Transverse colon (tissue), 4 donors: Measurements from ENCODE around the gene SYT7. TPM values are rescaled to one million over a fixed set of nuclear protein-coding genes. Genes with fewer than 3 reads are reported as not detected.
A peak's percentile ranks its signal among the peaks of the same experiment; 100 is the strongest.

Experiments used
- DNase-seq: peaks from one replicate; pipeline ENCODE4 v3.0.0-alpha.2; 2019
- H3K27ac ChIP-seq, 4 donors: fragments of 200-600 bp; sonication (generic); 2 replicates each; pipeline ENCODE4 v1.5.1; 2016 to 2018; ENCODE audit warnings: inconsistent platforms in 4 of 4
- H3K27me3 ChIP-seq: fragments of 200-600 bp; sonication (generic); 2 replicates; pipeline ENCODE4 v1.5.1; 2017; ENCODE audit warnings: inconsistent platforms
- H3K36me3 ChIP-seq, 4 donors: fragments of 200-600 bp; sonication (generic); 2 replicates each; pipeline ENCODE4 v1.5.1; 2017 to 2019; ENCODE audit warnings: inconsistent platforms in 4 of 4
- H3K4me1 ChIP-seq, 4 donors: fragments of 200-600 bp; sonication (generic); 2 replicates each; pipeline ENCODE4 v1.5.1; 2017 to 2020; ENCODE audit warnings: inconsistent platforms in 4 of 4
- H3K4me3 ChIP-seq, 4 donors: fragments of 200-600 bp; sonication (generic); 1 replicate in 1 of 4; 2 replicates in 3 of 4; pipeline versions ENCODE4 v1.5.1 to v1.6.1; 2017 to 2019; ENCODE audit warnings: inconsistent platforms in 4 of 4
- H3K9me3 ChIP-seq, 2 donors: fragments of 200-600 bp; sonication (generic); 2 replicates each; pipeline ENCODE4 v1.5.1; 2017 to 2019; ENCODE audit warnings: inconsistent platforms in 2 of 2
- CTCF ChIP-seq, 5 experiments: fragments of 200-600 bp in 3 of 5; fragments of 450-650 bp in 2 of 5; sonication (generic) in 3 of 5; IDR thresholded peaks; 1 replicate in 2 of 5; 2 replicates in 3 of 5; pipeline ENCODE4 v1.5.1; 2016 to 2017; ENCODE audit warnings: antibody characterized with exemption in 5 of 5, inconsistent platforms in 3 of 5, mild to moderate bottlenecking in 2 of 5, moderate library complexity in 1 of 5
- EP300 ChIP-seq: sonication (generic); formaldehyde crosslinking; IDR thresholded peaks from one replicate; pipeline ENCODE4 v1.6.1; 2017; ENCODE audit warnings: antibody characterized with exemption, low read depth
- POLR2A ChIP-seq: fragments of 450-650 bp; IDR thresholded peaks from one replicate; pipeline ENCODE4 v1.6.1; 2016; ENCODE audit warnings: antibody characterized with exemption, mild to moderate bottlenecking, moderate library complexity
- POLR2AphosphoS5 ChIP-seq, 3 donors: sonication (generic); formaldehyde crosslinking; IDR thresholded peaks; one replicate each; pipeline ENCODE4 v1.6.1; 2016; ENCODE audit warnings: antibody characterized with exemption in 3 of 3
- WGBS, 2 donors: methylation state at CpG; one replicate each; pipeline ENCODE4 v1.1.5; 2018; ENCODE audit warnings: low coverage in 1 of 2; 5-methylcytosine and 5-hydroxymethylcytosine counted together
- in situ Hi-C, 4 donors: fragments of 200-750 bp; cut with MboI; loops; one replicate each; pipeline versions ENCODE4 v1.15.0 to v1.15.1; 2017; ENCODE audit warnings: low sequenced_read_pairs in 3 of 4, low pct_ligation_motif_present in 1 of 4, low pct_unique_long_range_greater_than_20kb in 1 of 4
- intact Hi-C: fragments of 100-400 bp; cut with DNase I; formaldehyde crosslinking; loops from one replicate; pipeline ENCODE4 v1.15.1; 2023; ENCODE audit warnings: low total_unique reads
- total RNA-seq, 4 donors: library from RNA; depleted of rRNA; stranded (reverse); fragments of >200 nt; gene quantifications; one replicate each; pipeline ENCODE4 v1.1.0, GENCODE V29; 2016

The SYT7 gene
- total RNA-seq, 4 donors from 2014 or later = 6.8 to 26.2 (median 12.8) TPM

- Histone ChIP-seq H3K27ac (no peak overlapping the region), H3K4me3 (no peak overlapping the region), H3K27me3 (no peaks in the 10 kb centered on the region), H3K4me1 (peaks cover 0 to 17% (median 2%) of the 10 kb centered on the region in 4 donors), H3K9me3 (no peaks in the 10 kb centered on the region), H3K36me3 (no peaks in the 10 kb centered on the region)
- DNase-seq = no peak
- TF ChIP-seq POLR2A (no peak), EP300 (no peak), CTCF (IDR thresholded peaks at IDR 0.05) (no peak), POLR2AphosphoS5 (IDR thresholded peaks at IDR 0.05) (no peak)
- 65% methylated on average over 5 of the region's 5 CpGs; no CpG with 5 or more reads in 1 of the 2 donors for WGBS, 2 donors
- intact Hi-C loops (loop anchor here (10.0 kb wide), 1 partner anchor 94 kb away; no protein-coding TSS in a partner anchor), in situ Hi-C loops (no loop called here)
Observed at GRCh38 chr11:61628662-61628970, 47.7 kb upstream of the SYT7 start.

- H3K36me3 ChIP-seq = no peaks in the 10 kb centered on the region
- peaks cover 0 to 17% (median 2%) of the 10 kb centered on the region in 4 donors for H3K4me1 ChIP-seq
- H3K4me3 ChIP-seq = no peak overlapping the region
- DNase-seq = peak; percentile 72
- no peaks in the 10 kb centered on the region for H3K9me3 ChIP-seq
- in situ Hi-C loops = no loop called here
- no peak overlapping the region for H3K27ac ChIP-seq
- WGBS, 2 donors = 63% methylated on average over 13 of the region's 13 CpGs; no CpG with 5 or more reads in 1 of the 2 donors
- TF ChIP-seq CTCF (IDR thresholded peaks at IDR 0.05) (peak; percentile 63 to 87 (median 73)), EP300 (no peak)
- intact Hi-C loops = loop anchor here (10.0 kb wide), 1 partner anchor 93 kb away; no protein-coding TSS in a partner anchor
- no peaks in the 10 kb centered on the region for H3K27me3 ChIP-seq
Observed at GRCh38 chr11:61627850-61628661, 47.2 kb upstream of the SYT7 start.

GRCh38 chr11:61626580-61627380 is 45.9 kb upstream of the SYT7 start:
- Histone ChIP-seq H3K4me3 (no peak overlapping the region), H3K27ac (peak overlapping the region in 3 of 4 donors; percentile 23 to 58 (median 35)), H3K4me1 (peaks cover 0 to 17% (median 2%) of the 10 kb centered on the region in 4 donors), H3K36me3 (no peaks in the 10 kb centered on the region), H3K27me3 (no peaks in the 10 kb centered on the region), H3K9me3 (no peaks in the 10 kb centered on the region)
- peak; percentile 20 for TF ChIP-seq POLR2A
- TF ChIP-seq POLR2AphosphoS5 (IDR thresholded peaks at IDR 0.05) = no peak
- no peak for TF ChIP-seq EP300
- TF ChIP-seq CTCF (IDR thresholded peaks at IDR 0.05) = peak in 2 of 5 experiments; percentile 8 to 39
- peak; percentile 84 for DNase-seq
- 42% methylated on average over 9 of the region's 10 CpGs; no CpG with 5 or more reads in 1 of the 2 donors for WGBS, 2 donors
- in situ Hi-C loops = no loop called here
- intact Hi-C loops = loop anchor here (10.0 kb wide), 1 partner anchor 92 kb away; no protein-coding TSS in a partner anchor

- intact Hi-C loops = loop anchor here (10.0 kb wide), 1 partner anchor 91 kb away; no protein-coding TSS in a partner anchor
- DNase-seq = no peak
- no peaks in the 10 kb centered on the region for H3K36me3 ChIP-seq
- TF ChIP-seq POLR2AphosphoS5 (IDR thresholded peaks at IDR 0.05) = no peak
- no peak for TF ChIP-seq CTCF (IDR thresholded peaks at IDR 0.05)
- no peak for TF ChIP-seq EP300
- no peak for TF ChIP-seq POLR2A
- no peaks in the 10 kb centered on the region for H3K9me3 ChIP-seq
- no peak overlapping the region for H3K4me3 ChIP-seq
- H3K4me1 ChIP-seq = peaks cover 0 to 17% (median 2%) of the 10 kb centered on the region in 4 donors
- H3K27ac ChIP-seq = no peak overlapping the region
- H3K27me3 ChIP-seq = no peaks in the 10 kb centered on the region
- WGBS, 2 donors = 76 to 89% methylated on average over 3 of the region's 3 CpGs
- in situ Hi-C loops = no loop called here
Observed at GRCh38 chr11:61625525-61625924, 44.6 kb upstream of the SYT7 start.
